HEK293 (cell line): ENCODE measurements around the gene PRDM11.

ENCODE experiments used
- CTCF ChIA-PET: fragments of 350-600 bp; formaldehyde crosslinking; extraction: SDS; loops from one replicate; lab custom pipeline; 2021; ENCODE audit warnings: antibody characterized with exemption; lab: Yijun Ruan, JAX
- POLR2A ChIA-PET: fragments of 300-600 bp; formaldehyde crosslinking; extraction: SDS; loops from one replicate; lab custom pipeline; 2020; ENCODE audit warnings: antibody characterized with exemption, inconsistent platforms; lab: Yijun Ruan, JAX
- H3K27ac ChIP-seq: fragments of 200-500 bp; sonication (Bioruptor generic); 2 replicates; pipeline ENCODE4 v1.5.1; 2014; ENCODE audit warnings: low read depth, low read length, control low read depth, inconsistent platforms; ENCODE audit errors: extremely low read depth
- H3K36me3 ChIP-seq, 2 experiments: fragments of 200-500 bp in 1 of 2; sonication (Bioruptor generic) in 1 of 2; 1 replicate in 1 of 2; 2 replicates in 1 of 2; pipeline ENCODE4 v1.5.1; 2014 to 2017; ENCODE audit warnings: inconsistent platforms in 2 of 2, low read length in 2 of 2; ENCODE audit not compliant: control insufficient read depth in 2 of 2, insufficient read depth in 1 of 2
- H3K4me1 ChIP-seq: fragments of 200-500 bp; sonication (Bioruptor generic); 2 replicates; pipeline ENCODE4 v1.5.1; 2014; ENCODE audit warnings: mild to moderate bottlenecking, low read length, inconsistent platforms; ENCODE audit not compliant: control insufficient read depth, insufficient read depth
- H3K4me3 ChIP-seq: 2 replicates; pipeline ENCODE4 v1.5.1; 2011; ENCODE audit warnings: low read depth, mild to moderate bottlenecking, control low read depth, low read length, moderate library complexity
- H3K9me3 ChIP-seq: fragments of 200-500 bp; sonication (Bioruptor generic); 2 replicates; pipeline ENCODE4 v1.5.1; 2014; ENCODE audit warnings: low read depth, low read length, inconsistent platforms; ENCODE audit not compliant: control insufficient read depth, insufficient read depth
- GLIS2 ChIP-seq: fragments of 450-650 bp; formaldehyde crosslinking; IDR thresholded peaks from 2 replicates; pipeline ENCODE4 v1.5.1; 2016; ENCODE audit warnings: missing biosample characterization, missing genetic modification characterization
- HOXC10 ChIP-seq: sonication (generic); formaldehyde crosslinking; IDR thresholded peaks from 2 replicates; pipeline ENCODE4 v1.8.1; 2023; ENCODE audit warnings: mild to moderate bottlenecking, missing genetic modification reagents
- HOXD13 ChIP-seq: sonication (generic); formaldehyde crosslinking; IDR thresholded peaks from 2 replicates; pipeline ENCODE4 v1.8.0; 2022; ENCODE audit warnings: missing genetic modification reagents, borderline replicate concordance
- IKZF3 ChIP-seq: fragments of 450-650 bp; IDR thresholded peaks from 2 replicates; pipeline ENCODE4 v1.5.0; 2018; ENCODE audit warnings: missing biosample characterization, mild to moderate bottlenecking, missing genetic modification characterization, moderate library complexity
- REST ChIP-seq: fragments of 450-650 bp; formaldehyde crosslinking; IDR thresholded peaks from 2 replicates; pipeline ENCODE4 v1.5.1; 2016; ENCODE audit warnings: missing biosample characterization, missing genetic modification characterization
- SETDB1 ChIP-seq: IDR thresholded peaks from one replicate; pipeline ENCODE4 v1.6.1; 2017; ENCODE audit warnings: mild to moderate bottlenecking, low read length, moderate library complexity, mixed read lengths; ENCODE audit not compliant: insufficient read length
- ZBTB21 ChIP-seq: fragments of 450-650 bp; formaldehyde crosslinking; IDR thresholded peaks from 2 replicates; pipeline ENCODE4 v1.5.1; 2017; ENCODE audit warnings: missing biosample characterization, missing genetic modification characterization
- ZFHX2 ChIP-seq: fragments of 450-650 bp; formaldehyde crosslinking; conservative IDR thresholded peaks from 2 replicates; pipeline ENCODE4 v1.5.1; 2016; ENCODE audit warnings: missing biosample characterization, missing genetic modification characterization
- ZNF146 ChIP-seq: fragments of 450-650 bp; formaldehyde crosslinking; IDR thresholded peaks from 2 replicates; pipeline ENCODE4 v1.5.1; 2016; ENCODE audit warnings: missing biosample characterization, missing genetic modification characterization
- ZNF169 ChIP-seq: fragments of 450-650 bp; formaldehyde crosslinking; IDR thresholded peaks from 2 replicates; pipeline ENCODE4 v1.5.1; 2016; ENCODE audit warnings: missing biosample characterization, missing genetic modification characterization
- ZNF175 ChIP-seq: fragments of 450-650 bp; formaldehyde crosslinking; IDR thresholded peaks from 2 replicates; pipeline ENCODE4 v1.5.1; 2016; ENCODE audit warnings: missing biosample characterization, missing genetic modification characterization
- ZNF184 ChIP-seq: fragments of 450-650 bp; IDR thresholded peaks from 2 replicates; pipeline ENCODE4 v1.5.1; 2018; ENCODE audit warnings: missing biosample characterization, mild to moderate bottlenecking, missing genetic modification characterization
- ZNF292 ChIP-seq: fragments of 450-650 bp; formaldehyde crosslinking; IDR thresholded peaks from 2 replicates; pipeline ENCODE4 v1.5.1; 2016; ENCODE audit warnings: low read depth, missing biosample characterization, missing genetic modification characterization, borderline replicate concordance
- ZNF311 ChIP-seq: fragments of 450-650 bp; formaldehyde crosslinking; IDR thresholded peaks from 2 replicates; pipeline ENCODE4 v1.5.1; 2017; ENCODE audit warnings: missing biosample characterization, missing genetic modification characterization, borderline replicate concordance
- ZNF37A ChIP-seq: fragments of 450-650 bp; IDR thresholded peaks from 2 replicates; pipeline ENCODE4 v1.5.1; 2018; ENCODE audit warnings: missing biosample characterization, missing genetic modification characterization
- ZNF549 ChIP-seq: fragments of 450-650 bp; IDR thresholded peaks from 2 replicates; pipeline ENCODE4 v1.5.1; 2018; ENCODE audit warnings: missing biosample characterization, missing genetic modification characterization, mild to moderate bottlenecking, inconsistent platforms, moderate library complexity
- ZNF558 ChIP-seq: fragments of 450-650 bp; formaldehyde crosslinking; IDR thresholded peaks from 2 replicates; pipeline ENCODE4 v1.5.1; 2016; ENCODE audit warnings: missing biosample characterization, missing genetic modification characterization
- ZNF560 ChIP-seq: fragments of 450-650 bp; formaldehyde crosslinking; IDR thresholded peaks from 2 replicates; pipeline ENCODE4 v1.5.1; 2017; ENCODE audit warnings: missing biosample characterization, missing genetic modification characterization, borderline replicate concordance
- ZNF701 ChIP-seq: fragments of 450-650 bp; formaldehyde crosslinking; IDR thresholded peaks from 2 replicates; pipeline ENCODE4 v1.5.1; 2016; ENCODE audit warnings: missing biosample characterization, missing genetic modification characterization
- ZNF776 ChIP-seq: fragments of 450-650 bp; formaldehyde crosslinking; IDR thresholded peaks from 2 replicates; pipeline ENCODE4 v1.5.0; 2017; ENCODE audit warnings: missing biosample characterization, missing genetic modification characterization, borderline replicate concordance
- TF ChIP-seq, protein P1 (sequence below): fragments of 450-650 bp; formaldehyde crosslinking; IDR thresholded peaks from 2 replicates; pipeline ENCODE4 v1.5.1; 2016; ENCODE audit warnings: missing biosample characterization, missing genetic modification characterization, low read depth
- TF ChIP-seq, protein P2 (sequence below): fragments of 450-650 bp; formaldehyde crosslinking; IDR thresholded peaks from 2 replicates; pipeline ENCODE4 v1.5.1; 2017; ENCODE audit warnings: missing biosample characterization, missing genetic modification characterization

The PRDM11 gene

GRCh38 chr11:45210846-45211245 lies 64.4 kb downstream of the PRDM11 start:
- CTCF ChIA-PET, result interaction anchor here (0.6 kb wide), 1 partner anchor 249 kb away, joined by 4 read pairs; no protein-coding TSS in a partner anchor
- no peaks in the 10 kb centered on the region for H3K4me1 ChIP-seq
- H3K4me3 ChIP-seq, result no peak overlapping the region
- peaks cover 0 to 4% of the 10 kb centered on the region in 2 experiments; a peak in 1 of 3 replicates for H3K36me3 ChIP-seq
- no peak for TF ChIP-seq ZNF311 (tag by site-specific recombination)
- TF ChIP-seq HOXD13 (CRISPR knock-in tag), result no peak
- no peak for TF ChIP-seq ZNF776 (tag by site-specific recombination)
- TF ChIP-seq ZNF701 (tag by site-specific recombination), result no peak
- no peak for TF ChIP-seq ZNF146 (tag by site-specific recombination)
- TF ChIP-seq IKZF3, result no peak
- no peak for TF ChIP-seq ZNF292 (tag by site-specific recombination)
- TF ChIP-seq, protein P1, sequence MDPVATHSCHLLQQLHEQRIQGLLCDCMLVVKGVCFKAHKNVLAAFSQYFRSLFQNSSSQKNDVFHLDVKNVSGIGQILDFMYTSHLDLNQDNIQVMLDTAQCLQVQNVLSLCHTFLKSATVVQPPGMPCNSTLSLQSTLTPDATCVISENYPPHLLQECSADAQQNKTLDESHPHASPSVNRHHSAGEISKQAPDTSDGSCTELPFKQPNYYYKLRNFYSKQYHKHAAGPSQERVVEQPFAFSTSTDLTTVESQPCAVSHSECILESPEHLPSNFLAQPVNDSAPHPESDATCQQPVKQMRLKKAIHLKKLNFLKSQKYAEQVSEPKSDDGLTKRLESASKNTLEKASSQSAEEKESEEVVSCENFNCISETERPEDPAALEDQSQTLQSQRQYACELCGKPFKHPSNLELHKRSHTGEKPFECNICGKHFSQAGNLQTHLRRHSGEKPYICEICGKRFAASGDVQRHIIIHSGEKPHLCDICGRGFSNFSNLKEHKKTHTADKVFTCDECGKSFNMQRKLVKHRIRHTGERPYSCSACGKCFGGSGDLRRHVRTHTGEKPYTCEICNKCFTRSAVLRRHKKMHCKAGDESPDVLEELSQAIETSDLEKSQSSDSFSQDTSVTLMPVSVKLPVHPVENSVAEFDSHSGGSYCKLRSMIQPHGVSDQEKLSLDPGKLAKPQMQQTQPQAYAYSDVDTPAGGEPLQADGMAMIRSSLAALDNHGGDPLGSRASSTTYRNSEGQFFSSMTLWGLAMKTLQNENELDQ (tag by site-specific recombination), result no peak
- TF ChIP-seq, all 188 proteins: peak for 0
- no peak overlapping the region for H3K27ac ChIP-seq
- POLR2A ChIA-PET, result no interaction called here
- no peaks in the 10 kb centered on the region for H3K9me3 ChIP-seq

DNA sequence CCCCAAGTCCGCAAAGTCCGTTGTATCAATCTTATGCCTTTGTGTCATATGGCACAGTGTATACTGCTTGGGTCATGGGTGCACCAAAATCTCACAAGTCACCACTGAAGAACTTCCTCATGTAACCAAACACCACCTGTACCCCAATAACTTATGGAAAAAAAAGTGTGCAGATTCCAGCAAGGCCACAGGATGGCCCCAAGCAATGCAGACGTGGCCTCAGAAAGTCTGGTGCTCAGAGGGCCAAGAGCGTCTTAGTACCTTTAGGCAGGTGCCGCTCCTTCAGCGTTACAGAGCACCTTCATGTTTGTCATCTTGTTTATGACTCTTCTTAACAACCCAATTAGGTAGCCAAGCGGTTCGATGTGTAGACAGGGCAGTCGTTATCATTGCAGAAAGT lies 65.3 kb downstream of the PRDM11 start:
- H3K4me3 ChIP-seq, result no peak overlapping the region
- no peaks in the 10 kb centered on the region for H3K9me3 ChIP-seq
- no peak overlapping the region for H3K27ac ChIP-seq
- no peak for TF ChIP-seq SETDB1
- TF ChIP-seq ZNF184 (tag by site-specific recombination), result no peak
- no peak for TF ChIP-seq ZNF175 (tag by site-specific recombination)
- TF ChIP-seq HOXC10 (CRISPR knock-in tag), result no peak
- TF ChIP-seq, protein P2, sequence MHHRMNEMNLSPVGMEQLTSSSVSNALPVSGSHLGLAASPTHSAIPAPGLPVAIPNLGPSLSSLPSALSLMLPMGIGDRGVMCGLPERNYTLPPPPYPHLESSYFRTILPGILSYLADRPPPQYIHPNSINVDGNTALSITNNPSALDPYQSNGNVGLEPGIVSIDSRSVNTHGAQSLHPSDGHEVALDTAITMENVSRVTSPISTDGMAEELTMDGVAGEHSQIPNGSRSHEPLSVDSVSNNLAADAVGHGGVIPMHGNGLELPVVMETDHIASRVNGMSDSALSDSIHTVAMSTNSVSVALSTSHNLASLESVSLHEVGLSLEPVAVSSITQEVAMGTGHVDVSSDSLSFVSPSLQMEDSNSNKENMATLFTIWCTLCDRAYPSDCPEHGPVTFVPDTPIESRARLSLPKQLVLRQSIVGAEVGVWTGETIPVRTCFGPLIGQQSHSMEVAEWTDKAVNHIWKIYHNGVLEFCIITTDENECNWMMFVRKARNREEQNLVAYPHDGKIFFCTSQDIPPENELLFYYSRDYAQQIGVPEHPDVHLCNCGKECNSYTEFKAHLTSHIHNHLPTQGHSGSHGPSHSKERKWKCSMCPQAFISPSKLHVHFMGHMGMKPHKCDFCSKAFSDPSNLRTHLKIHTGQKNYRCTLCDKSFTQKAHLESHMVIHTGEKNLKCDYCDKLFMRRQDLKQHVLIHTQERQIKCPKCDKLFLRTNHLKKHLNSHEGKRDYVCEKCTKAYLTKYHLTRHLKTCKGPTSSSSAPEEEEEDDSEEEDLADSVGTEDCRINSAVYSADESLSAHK (tag by site-specific recombination), result no peak
- no peak for TF ChIP-seq ZNF37A
- TF ChIP-seq GLIS2 (tag by site-specific recombination), result no peak
- TF ChIP-seq ZNF146 (tag by site-specific recombination), result no peak
- TF ChIP-seq ZNF549 (tag by site-specific recombination), result no peak
- TF ChIP-seq ZNF560, result no peak
- no peak for TF ChIP-seq ZBTB21 (tag by site-specific recombination)
- no peak for TF ChIP-seq ZNF558 (tag by site-specific recombination)
- TF ChIP-seq ZFHX2 (tag by site-specific recombination), result no peak
- no peak for TF ChIP-seq REST (tag by site-specific recombination)
- no peak for TF ChIP-seq ZNF169 (tag by site-specific recombination)
- TF ChIP-seq, all 188 proteins: peak for 0
- CTCF ChIA-PET, result interaction anchor here (1.5 kb wide), 1 partner anchor 101 kb away, joined by 3 read pairs; no protein-coding TSS in a partner anchor
- Histone ChIP-seq H3K36me3 (peaks cover 0 to 4% of the 10 kb centered on the region in 2 experiments; a peak in 1 of 3 replicates), H3K4me1 (no peaks in the 10 kb centered on the region)
- POLR2A ChIA-PET, result no interaction called here
